HuH-7 (cell line): ENCODE results near the gene NTRK2.
"Not testable (repeated sequence)": the region's sequence is repeated elsewhere in the genome, so short reads cannot be mapped to it uniquely, and the experiment has no call there.

Experiments
- DNase-seq: peaks from one replicate; pipeline ENCODE4 v3.0.0; 2011; ENCODE audit warnings: low spot score

The NTRK2 gene

DNA sequence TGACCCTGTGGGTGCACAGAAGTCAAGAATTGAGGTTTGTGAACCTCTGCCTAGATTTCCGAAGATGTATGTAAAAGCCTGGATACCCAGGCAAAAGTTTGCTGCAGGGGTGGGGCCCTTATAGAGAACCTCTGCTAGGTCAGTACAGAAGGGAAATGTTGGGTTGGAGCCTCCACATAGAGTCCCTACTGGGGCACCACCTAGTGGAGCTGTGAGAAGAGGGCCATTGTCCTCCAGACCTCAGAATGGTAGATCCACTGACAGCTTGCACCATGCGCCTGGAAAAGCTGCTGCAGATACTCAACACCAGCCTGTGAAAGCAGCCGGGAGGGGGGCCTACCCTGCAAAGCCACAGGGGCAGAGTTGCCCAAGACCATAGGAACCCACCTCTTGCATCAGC, 399.9 kb downstream of the NTRK2 start:
- not testable (repeated sequence) for DNase-seq
